ENCODE measurements around the gene MDGA2. TPM values are rescaled to one million over a fixed set of nuclear protein-coding genes. Genes with fewer than 3 reads are reported as not detected.
A peak's percentile ranks its signal among the peaks of the same experiment; 100 is the strongest.
"Not testable (repeated sequence)": the region's sequence is repeated elsewhere in the genome, so short reads cannot be mapped to it uniquely, and the experiment has no call there.

The MDGA2 gene
- total RNA-seq, 2 donors from 2014 or later: 0.82 to 8.8 TPM

DNA sequence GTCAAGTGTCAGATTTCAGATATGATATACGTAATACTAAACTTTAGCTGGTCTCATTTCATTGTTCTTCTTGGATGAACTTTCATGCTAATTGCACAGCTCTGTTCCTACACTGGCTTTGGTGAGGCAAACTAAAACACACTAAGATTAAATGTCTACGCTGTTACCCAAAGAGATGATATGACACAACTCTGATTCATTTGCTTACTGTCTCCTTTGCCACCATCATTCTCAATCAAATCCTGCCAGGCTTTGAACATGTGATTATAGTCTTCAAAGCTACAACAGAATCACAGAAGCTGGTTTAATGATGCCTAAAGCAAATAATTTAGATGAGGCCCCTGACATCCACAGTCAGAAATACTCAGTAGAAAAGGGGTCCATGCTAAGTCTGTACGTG lies 37.7 kb downstream of the MDGA2 start:
- Mint-ChIP-seq H3K4me1 (no peaks in the 10 kb centered on the region), H3K9me3 (no peaks in the 10 kb centered on the region), H3K36me3 (ENCODE audit: low read depth) (no peaks in the 10 kb centered on the region), H3K27me3 (ENCODE audit: insufficient read depth) (peaks cover 9% of the 10 kb centered on the region), H3K27ac (no peak overlapping the region), H3K4me3 (no peak overlapping the region)
- Histone ChIP-seq H3K4me3 (ENCODE audit: low read length) (no peak overlapping the region), H3K9me3 (ENCODE audit: control insufficient read depth, low read length) (no peaks in the 10 kb centered on the region), H3K27ac (ENCODE audit: low read depth, low read length) (no peak overlapping the region), H3K36me3 (ENCODE audit: control insufficient read depth, insufficient read depth, low read length) (no peaks in the 10 kb centered on the region), H3K27me3 (ENCODE audit: control insufficient read depth, insufficient read depth, low read length, poor library complexity, severe bottlenecking) (no peaks in the 10 kb centered on the region), H3K9ac (ENCODE audit: extremely low read depth, low read length, poor library complexity, severe bottlenecking) (no peak overlapping the region), H3K4me1 (ENCODE audit: control insufficient read depth, insufficient read depth, low read length) (no peaks in the 10 kb centered on the region)
- TF ChIP-seq, protein P1, sequence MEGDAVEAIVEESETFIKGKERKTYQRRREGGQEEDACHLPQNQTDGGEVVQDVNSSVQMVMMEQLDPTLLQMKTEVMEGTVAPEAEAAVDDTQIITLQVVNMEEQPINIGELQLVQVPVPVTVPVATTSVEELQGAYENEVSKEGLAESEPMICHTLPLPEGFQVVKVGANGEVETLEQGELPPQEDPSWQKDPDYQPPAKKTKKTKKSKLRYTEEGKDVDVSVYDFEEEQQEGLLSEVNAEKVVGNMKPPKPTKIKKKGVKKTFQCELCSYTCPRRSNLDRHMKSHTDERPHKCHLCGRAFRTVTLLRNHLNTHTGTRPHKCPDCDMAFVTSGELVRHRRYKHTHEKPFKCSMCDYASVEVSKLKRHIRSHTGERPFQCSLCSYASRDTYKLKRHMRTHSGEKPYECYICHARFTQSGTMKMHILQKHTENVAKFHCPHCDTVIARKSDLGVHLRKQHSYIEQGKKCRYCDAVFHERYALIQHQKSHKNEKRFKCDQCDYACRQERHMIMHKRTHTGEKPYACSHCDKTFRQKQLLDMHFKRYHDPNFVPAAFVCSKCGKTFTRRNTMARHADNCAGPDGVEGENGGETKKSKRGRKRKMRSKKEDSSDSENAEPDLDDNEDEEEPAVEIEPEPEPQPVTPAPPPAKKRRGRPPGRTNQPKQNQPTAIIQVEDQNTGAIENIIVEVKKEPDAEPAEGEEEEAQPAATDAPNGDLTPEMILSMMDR (conservative IDR thresholded peaks at IDR 0.05): no peak
- DNase-seq: no peak
- 91 to 96% methylated on average over 2 to 3 of the region's 3 CpGs for WGBS, 2 experiments (ENCODE audit: insufficient coverage in 1 of 2, insufficient read length in 1 of 2)

DNA sequence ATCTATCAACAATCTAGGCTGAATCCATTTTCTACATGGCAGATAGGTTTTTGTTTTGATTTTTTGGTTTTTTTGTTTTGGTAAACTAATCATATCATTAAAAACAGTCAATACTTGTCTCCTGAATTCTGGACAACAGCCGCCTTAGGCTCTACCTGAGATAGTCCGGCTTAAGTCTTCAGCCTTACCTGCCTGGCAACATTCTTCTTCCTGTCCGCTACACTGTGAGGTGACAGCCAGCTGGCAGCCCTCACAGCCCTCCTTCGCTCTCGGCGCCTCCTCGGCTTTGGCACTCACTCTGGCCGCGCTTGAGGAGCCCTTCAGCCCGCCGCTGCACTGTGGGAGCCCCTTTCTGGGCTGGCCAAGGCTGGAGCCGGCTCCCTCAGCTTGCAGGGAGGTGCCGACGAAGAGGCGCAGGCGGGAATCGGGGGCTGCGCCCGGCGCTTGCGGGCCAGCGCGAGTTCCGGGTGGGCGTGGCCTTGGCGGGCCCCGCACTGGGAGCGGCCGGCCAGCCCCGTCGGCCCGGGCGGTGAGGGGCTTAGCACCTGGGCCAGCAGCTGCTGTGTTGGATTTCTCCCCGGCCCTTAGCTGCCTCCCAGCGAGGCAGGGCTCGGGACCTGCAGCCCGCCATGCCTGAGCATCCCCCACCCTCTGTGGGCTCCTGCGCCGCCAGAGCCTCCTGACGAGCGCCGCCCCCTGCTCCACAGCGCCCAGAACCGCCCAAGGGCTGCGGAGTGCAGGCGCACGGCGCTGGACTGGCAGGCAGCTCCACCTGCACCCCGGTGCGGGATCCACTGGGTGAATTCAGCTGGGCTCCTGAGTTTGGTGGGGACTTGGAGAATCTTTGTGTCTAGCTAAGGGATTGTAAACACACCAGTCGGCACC lies 49.0 kb downstream of the MDGA2 start:
- no peaks in the 10 kb centered on the region for H3K4me1 Mint-ChIP-seq
- no peaks in the 10 kb centered on the region for H3K4me1 ChIP-seq (ENCODE audit: control insufficient read depth, insufficient read depth, low read length)
- no peak overlapping the region for H3K27ac Mint-ChIP-seq
- 93 to 96% methylated on average over 16 to 51 of the region's 51 CpGs for WGBS, 2 experiments (ENCODE audit: insufficient coverage in 1 of 2, insufficient read length in 1 of 2)
- H3K36me3 ChIP-seq (ENCODE audit: control insufficient read depth, insufficient read depth, low read length): no peaks in the 10 kb centered on the region
- no peak overlapping the region for H3K27ac ChIP-seq (ENCODE audit: low read depth, low read length)
- H3K27me3 ChIP-seq (ENCODE audit: control insufficient read depth, insufficient read depth, low read length, poor library complexity, severe bottlenecking): no peaks in the 10 kb centered on the region
- no peaks in the 10 kb centered on the region for H3K36me3 Mint-ChIP-seq (ENCODE audit: low read depth)
- no peaks in the 10 kb centered on the region for H3K27me3 Mint-ChIP-seq (ENCODE audit: insufficient read depth)
- no peaks in the 10 kb centered on the region for H3K9me3 ChIP-seq (ENCODE audit: control insufficient read depth, low read length)
- no peak for DNase-seq
- H3K4me3 Mint-ChIP-seq: peak overlapping the region; percentile 34
- H3K9ac ChIP-seq (ENCODE audit: extremely low read depth, low read length, poor library complexity, severe bottlenecking): no peak overlapping the region
- H3K9me3 Mint-ChIP-seq: peaks cover 14% of the 10 kb centered on the region
- no peak overlapping the region for H3K4me3 ChIP-seq (ENCODE audit: low read length)
- TF ChIP-seq, protein P1 (conservative IDR thresholded peaks at IDR 0.05): no peak

DNA sequence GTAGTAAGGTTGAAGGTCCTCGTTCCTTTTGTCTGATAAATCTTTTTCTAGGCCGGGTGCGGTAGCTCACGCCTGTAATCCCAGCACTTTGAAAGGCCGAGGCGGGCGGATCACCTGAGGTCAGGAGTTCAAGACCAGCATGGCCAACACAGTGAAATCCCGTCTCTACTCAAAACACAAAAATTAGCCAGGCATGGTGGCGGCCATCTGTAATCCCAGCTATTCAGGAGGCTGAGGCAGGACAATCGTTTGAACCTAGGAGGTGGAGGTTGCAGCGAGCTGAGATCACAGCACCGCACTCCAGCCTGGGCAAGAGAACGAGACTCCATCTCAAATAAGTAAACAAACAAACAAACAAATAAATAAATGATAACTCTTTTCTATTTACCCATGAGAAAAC lies 51.3 kb downstream of the MDGA2 start:
- H3K9me3 ChIP-seq (ENCODE audit: control insufficient read depth, low read length); H3K9ac ChIP-seq (ENCODE audit: extremely low read depth, low read length, poor library complexity, severe bottlenecking); H3K36me3 ChIP-seq (ENCODE audit: control insufficient read depth, insufficient read depth, low read length); H3K27ac Mint-ChIP-seq; DNase-seq; H3K4me1 Mint-ChIP-seq; H3K27me3 Mint-ChIP-seq (ENCODE audit: insufficient read depth); H3K27me3 ChIP-seq (ENCODE audit: control insufficient read depth, insufficient read depth, low read length, poor library complexity, severe bottlenecking); H3K27ac ChIP-seq (ENCODE audit: low read depth, low read length); H3K4me1 ChIP-seq (ENCODE audit: control insufficient read depth, insufficient read depth, low read length); H3K4me3 Mint-ChIP-seq; H3K4me3 ChIP-seq (ENCODE audit: low read length); H3K36me3 Mint-ChIP-seq (ENCODE audit: low read depth): not testable (repeated sequence)
- peaks cover 14% of the 10 kb centered on the region for H3K9me3 Mint-ChIP-seq
- 90 to 94% methylated on average over 9 to 13 of the region's 13 CpGs for whole genome bisulfite sequencing, 2 experiments (ENCODE audit: insufficient coverage in 1 of 2, insufficient read length in 1 of 2)
